ENCODE data around the gene CRHBP. TPM values are rescaled to one million over a fixed set of nuclear protein-coding genes. Genes with fewer than 3 reads are reported as not detected.

Gene CRHBP
- total and polyA plus RNA-seq, 9 of the 15 experiments (the other 6 are each of a cell fraction or from before 2014, with no cell fraction given) = not detected

GRCh38 chr5:76947082-76947503 lies 5.8 kb upstream of the CRHBP start (continued):
- TF ChIP-seq MGA (IDR thresholded peaks at IDR 0.05) (no peak), SAFB (IDR thresholded peaks at IDR 0.05; ENCODE audit: borderline replicate concordance, low read depth, low read length) (no peak), ATF2 (CRISPR knock-in tag; IDR thresholded peaks at IDR 0.05) (no peak), NR4A1 (CRISPR knock-in tag; IDR thresholded peaks at IDR 0.05) (no peak), NR4A1 (tag; IDR thresholded peaks at IDR 0.05) (no peak), SP1 (CRISPR knock-in tag; IDR thresholded peaks at IDR 0.05) (no peak), HMBOX1 (IDR thresholded peaks at IDR 0.05) (peak; percentile 75), ARHGAP35 (IDR thresholded peaks at IDR 0.05; ENCODE audit: partially characterized antibody) (no peak), JUND (IDR thresholded peaks at IDR 0.05; ENCODE audit: borderline replicate concordance, low read depth, low read length) (0 out of 2 replicates have a peak, but pooled peaks have one; percentile 33), JUND (tag; IDR thresholded peaks at IDR 0.05; ENCODE audit: borderline replicate concordance, low read depth, low read length) (no peak), MEIS2 (IDR thresholded peaks at IDR 0.05; ENCODE audit: partially characterized antibody) (peak; percentile 34), NR0B1 (IDR thresholded peaks at IDR 0.05; ENCODE audit: partially characterized antibody) (no peak), SMAD1 (IDR thresholded peaks at IDR 0.05; ENCODE audit: low read depth, low read length, partially characterized antibody) (peak; percentile 23)

Data from K562 (cell line).